Measurements from ENCODE around the gene MACO1. TPM values are rescaled to one million over a fixed set of nuclear protein-coding genes. Genes with fewer than 3 reads are reported as not detected.
"Not testable (repeated sequence)": the region's sequence is repeated elsewhere in the genome, so short reads cannot be mapped to it uniquely, and the experiment has no call there.

The MACO1 gene
- 14.3 and 15.3 TPM in 2 replicates for total RNA-seq

GRCh38 chr1:25430073-25430966, at the start of gene MACO1:
TSS of gene MACO1 (plus strand) at chr1:25430897. CDS start at chr1:25431099, 202 bp downstream.
- Mint-ChIP-seq H3K4me3 (peak within 1 kb of the TSS; percentile 91), H3K4me1 (peaks cover 43% of the 10 kb centered on the region), H3K27ac (peak within 1 kb of the TSS; percentile 98), H3K27me3 (no peaks in the 10 kb centered on the region), H3K9me3 (no peaks in the 10 kb centered on the region), H3K36me3 (ENCODE audit: low read depth) (no peaks in the 10 kb centered on the region)
- intact Hi-C loops (cut with micrococcal nuclease): loop anchor here (1.0 to 5.0 kb wide), 4 partner anchors 16 to 190 kb away; partner anchors contain the start of gene RSRP1
- peak; percentile 99 for DNase-seq

GRCh38 chr1:25382543-25382942, 48.2 kb upstream of the MACO1 start:
- H3K4me3 Mint-ChIP-seq; H3K9me3 Mint-ChIP-seq; H3K4me1 Mint-ChIP-seq; DNase-seq; H3K27ac Mint-ChIP-seq; H3K36me3 Mint-ChIP-seq (ENCODE audit: low read depth); intact Hi-C loops (cut with micrococcal nuclease): not testable (repeated sequence)
- peaks cover 15% of the 10 kb centered on the region for H3K27me3 Mint-ChIP-seq

GRCh38 chr1:25383090-25383489, 47.6 kb upstream of the MACO1 start:
- H3K27ac Mint-ChIP-seq: not testable (repeated sequence)

DNA sequence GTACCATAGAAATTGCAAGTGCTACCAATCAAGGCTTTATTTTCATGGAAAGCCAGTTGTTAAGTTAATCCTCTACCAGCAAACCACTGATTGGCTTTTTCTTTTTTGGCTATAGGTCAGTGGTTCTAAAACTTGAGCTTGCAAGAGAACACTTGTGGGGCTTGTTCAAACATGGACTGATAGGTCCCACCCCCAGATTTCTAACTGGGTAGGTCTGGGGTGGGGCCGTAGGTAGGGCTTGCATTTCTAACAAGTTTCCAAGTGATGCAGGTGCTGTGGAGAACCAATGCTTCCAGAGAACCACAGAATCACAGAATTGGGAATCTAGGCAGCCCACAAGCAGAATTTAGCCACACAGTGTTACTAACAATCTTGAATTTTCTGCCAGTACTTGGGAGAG, 46.8 kb upstream of the MACO1 start:
- H3K4me3 Mint-ChIP-seq; intact Hi-C loops (cut with micrococcal nuclease); DNase-seq; H3K27ac Mint-ChIP-seq; H3K4me1 Mint-ChIP-seq; H3K36me3 Mint-ChIP-seq (ENCODE audit: low read depth); H3K27me3 Mint-ChIP-seq; H3K9me3 Mint-ChIP-seq: not testable (repeated sequence)

More at GRCh38 chr1:25383090-25383489, 47.6 kb upstream of the MACO1 start:
- peaks cover 13% of the 10 kb centered on the region for H3K27me3 Mint-ChIP-seq
- H3K36me3 Mint-ChIP-seq (ENCODE audit: low read depth); H3K9me3 Mint-ChIP-seq; H3K4me3 Mint-ChIP-seq; H3K4me1 Mint-ChIP-seq; DNase-seq; intact Hi-C loops (cut with micrococcal nuclease): not testable (repeated sequence)

- H3K4me1 Mint-ChIP-seq; H3K27ac Mint-ChIP-seq; H3K36me3 Mint-ChIP-seq (ENCODE audit: low read depth); intact Hi-C loops (cut with micrococcal nuclease); DNase-seq; H3K9me3 Mint-ChIP-seq; H3K4me3 Mint-ChIP-seq: not testable (repeated sequence)
- peaks cover 17% of the 10 kb centered on the region for H3K27me3 Mint-ChIP-seq
Observed at GRCh38 chr1:25387096-25387495, 43.6 kb upstream of the MACO1 start.

DNA sequence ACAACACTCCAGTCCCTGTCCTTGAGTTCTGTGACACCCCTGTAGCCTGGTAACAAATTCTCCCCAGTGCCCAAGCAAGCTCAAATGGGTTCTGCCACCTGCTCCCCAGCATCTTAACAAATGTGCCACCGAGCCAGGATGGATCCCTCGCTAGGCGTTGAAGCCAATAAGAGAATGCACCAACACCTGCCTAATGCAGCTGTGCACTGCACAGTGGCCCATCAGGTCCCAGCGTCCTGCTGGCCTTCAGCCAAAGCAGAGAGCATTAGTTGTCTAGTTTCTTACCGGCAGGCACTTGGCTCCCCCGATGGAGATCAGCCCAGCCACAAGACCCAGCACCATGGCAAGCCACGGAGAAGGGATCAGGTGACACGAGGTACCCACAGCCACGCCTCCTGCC, 42.0 kb upstream of the MACO1 start:
- H3K4me1 Mint-ChIP-seq; H3K36me3 Mint-ChIP-seq (ENCODE audit: low read depth); H3K27ac Mint-ChIP-seq; DNase-seq; intact Hi-C loops (cut with micrococcal nuclease); H3K4me3 Mint-ChIP-seq; H3K9me3 Mint-ChIP-seq: not testable (repeated sequence)
- H3K27me3 Mint-ChIP-seq: peaks cover 11% of the 10 kb centered on the region

GRCh38 chr1:25389721-25390120, 41.0 kb upstream of the MACO1 start:
- intact Hi-C loops (cut with micrococcal nuclease); DNase-seq; H3K4me1 Mint-ChIP-seq; H3K36me3 Mint-ChIP-seq (ENCODE audit: low read depth); H3K9me3 Mint-ChIP-seq; H3K4me3 Mint-ChIP-seq; H3K27ac Mint-ChIP-seq: not testable (repeated sequence)
- peaks cover 16% of the 10 kb centered on the region for H3K27me3 Mint-ChIP-seq

DNA sequence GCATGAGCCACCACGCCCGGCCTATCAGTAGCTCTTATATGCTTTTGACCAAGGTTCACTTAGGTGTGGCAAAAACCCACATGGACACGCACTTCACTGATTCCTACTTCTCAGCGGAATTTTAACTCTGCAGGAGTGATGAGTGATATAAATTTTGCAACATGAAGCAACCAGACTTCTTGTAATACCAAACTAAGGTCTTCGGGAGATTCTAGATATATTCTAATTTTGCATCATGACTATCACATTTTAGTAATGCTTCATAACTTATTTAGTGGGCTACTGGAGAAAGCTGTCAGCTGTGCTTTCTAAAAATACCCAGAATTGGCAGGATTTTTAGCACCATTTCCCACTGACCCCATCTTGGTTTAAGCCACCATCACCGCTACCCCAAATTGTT, 37.9 kb upstream of the MACO1 start:
- Mint-ChIP-seq H3K27ac (no peak overlapping the region), H3K4me1 (no peaks in the 10 kb centered on the region), H3K9me3 (no peaks in the 10 kb centered on the region), H3K4me3 (no peak overlapping the region), H3K27me3 (peaks cover 23% of the 10 kb centered on the region), H3K36me3 (ENCODE audit: low read depth) (no peaks in the 10 kb centered on the region)
- no peak for DNase-seq
- intact Hi-C loops (cut with micrococcal nuclease): no loop called here

- intact Hi-C loops (cut with micrococcal nuclease); H3K9me3 Mint-ChIP-seq; H3K4me1 Mint-ChIP-seq; H3K27ac Mint-ChIP-seq; DNase-seq; H3K4me3 Mint-ChIP-seq; H3K36me3 Mint-ChIP-seq (ENCODE audit: low read depth): not testable (repeated sequence)
- peaks cover 25% of the 10 kb centered on the region for H3K27me3 Mint-ChIP-seq
Observed at GRCh38 chr1:25397549-25397948, 33.1 kb upstream of the MACO1 start.

DNA sequence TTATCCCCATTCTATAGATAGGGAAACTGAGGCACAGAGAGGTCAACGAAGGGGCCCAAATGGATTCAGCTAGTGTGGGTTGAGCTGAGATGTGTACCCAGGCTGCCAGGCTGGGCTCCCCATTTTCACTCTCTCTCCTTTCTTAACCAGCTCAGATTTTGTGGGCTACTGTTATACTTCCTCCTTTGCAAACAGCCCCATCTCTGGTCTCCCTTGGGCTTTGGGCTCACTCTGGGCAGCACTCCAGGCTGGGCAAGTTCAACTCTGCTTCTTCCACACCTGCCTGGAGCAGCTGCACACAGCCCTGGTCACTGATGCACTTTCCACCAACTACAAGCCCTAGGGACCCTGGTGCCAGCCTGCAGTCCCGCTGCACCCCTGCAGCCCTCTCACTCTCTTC, 32.6 kb upstream of the MACO1 start:
- H3K9me3 Mint-ChIP-seq; intact Hi-C loops (cut with micrococcal nuclease); H3K27ac Mint-ChIP-seq; H3K36me3 Mint-ChIP-seq (ENCODE audit: low read depth); DNase-seq; H3K4me3 Mint-ChIP-seq; H3K4me1 Mint-ChIP-seq: not testable (repeated sequence)
- H3K27me3 Mint-ChIP-seq: peaks cover 25% of the 10 kb centered on the region

GRCh38 chr1:25402947-25403803, 27.5 kb upstream of the MACO1 start:
- not testable (repeated sequence) for H3K4me3 Mint-ChIP-seq; H3K36me3 Mint-ChIP-seq (ENCODE audit: low read depth); H3K27ac Mint-ChIP-seq; H3K4me1 Mint-ChIP-seq; H3K9me3 Mint-ChIP-seq
- H3K27me3 Mint-ChIP-seq: peaks cover 14% of the 10 kb centered on the region
- DNase-seq: peak; percentile 75
- intact Hi-C loops (cut with micrococcal nuclease): loop anchor here (5.0 kb wide), 1 partner anchor 119 kb away; no protein-coding TSS in a partner anchor

- H3K27me3 Mint-ChIP-seq; intact Hi-C loops (cut with micrococcal nuclease); H3K9me3 Mint-ChIP-seq; H3K4me1 Mint-ChIP-seq; H3K4me3 Mint-ChIP-seq; H3K36me3 Mint-ChIP-seq (ENCODE audit: low read depth); DNase-seq; H3K27ac Mint-ChIP-seq: not testable (repeated sequence)
Observed at GRCh38 chr1:25405731-25406305, 24.9 kb upstream of the MACO1 start.

DNA sequence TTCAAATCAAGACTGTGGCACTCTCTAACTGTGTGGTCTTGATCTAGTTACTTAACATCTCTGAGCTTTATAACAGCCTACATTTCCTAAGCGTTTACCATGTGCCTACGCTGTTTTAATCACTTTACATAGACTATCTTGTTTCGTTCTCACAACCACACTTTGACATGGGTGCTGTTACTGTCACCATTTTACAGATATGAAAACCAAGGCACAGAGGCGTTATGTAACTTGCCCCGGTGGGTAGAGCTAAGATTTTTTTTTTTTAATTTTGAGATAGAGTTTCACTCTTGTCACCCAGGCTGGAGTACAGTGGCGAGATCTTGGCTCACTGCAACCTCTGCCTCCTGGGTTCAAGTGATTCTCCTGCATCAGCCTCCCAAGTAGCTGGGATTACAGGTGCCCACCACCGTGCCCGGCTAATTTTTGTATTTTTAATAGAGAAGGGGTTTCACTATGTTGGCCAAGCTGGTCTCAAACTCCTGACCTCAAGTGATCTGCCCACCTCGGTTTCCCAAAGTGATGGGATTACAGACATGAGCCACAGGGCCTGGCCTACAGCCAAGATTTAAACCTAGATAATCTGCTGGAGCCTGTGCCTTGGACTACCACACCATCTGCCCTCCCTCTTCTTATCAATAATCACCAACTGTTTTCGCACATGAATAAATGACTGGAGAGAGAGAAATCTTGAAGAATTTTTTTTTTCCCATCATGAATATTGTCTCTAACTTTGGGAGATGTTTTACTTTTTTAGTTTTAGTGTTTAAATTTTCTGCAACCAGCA, 20.9 kb upstream of the MACO1 start:
- DNase-seq; H3K27me3 Mint-ChIP-seq; H3K27ac Mint-ChIP-seq; H3K4me3 Mint-ChIP-seq; H3K9me3 Mint-ChIP-seq; H3K36me3 Mint-ChIP-seq (ENCODE audit: low read depth); intact Hi-C loops (cut with micrococcal nuclease); H3K4me1 Mint-ChIP-seq: not testable (repeated sequence)

All from activated CD4-positive, alpha-beta T cell treated with anti-CD3 and anti-CD28 coated beads, Interleukin-2, amount 10 ng/mL, durations not matched to agents 24 days and 14 days (primary cell).